ENCODE measurements around the gene HOXA9. TPM values are rescaled to one million over a fixed set of nuclear protein-coding genes. Genes with fewer than 3 reads are reported as not detected.

The HOXA9 gene

DNA sequence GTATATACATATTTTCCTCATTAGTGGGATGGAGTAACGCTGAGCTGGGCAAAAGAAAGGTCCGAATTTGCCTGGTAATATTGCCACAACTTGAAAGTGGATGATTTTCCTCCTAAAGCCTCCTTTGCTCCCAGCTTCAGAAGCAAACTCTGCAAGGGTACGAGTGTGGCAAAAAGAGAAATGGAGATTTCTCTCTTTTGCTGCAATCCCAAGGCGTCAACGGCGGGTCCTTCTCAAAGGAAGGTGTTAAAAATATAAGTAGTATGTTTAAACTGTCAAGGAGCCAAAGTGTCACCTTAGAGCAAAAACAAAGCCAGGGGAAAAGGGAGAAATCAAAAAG is 50.5 kb downstream of the HOXA9 start:
- H3K4me3 ChIP-seq (replicated peaks; ENCODE audit: insufficient read depth, low read length), result no peak overlapping the region
- TF ChIP-seq, protein P1, sequence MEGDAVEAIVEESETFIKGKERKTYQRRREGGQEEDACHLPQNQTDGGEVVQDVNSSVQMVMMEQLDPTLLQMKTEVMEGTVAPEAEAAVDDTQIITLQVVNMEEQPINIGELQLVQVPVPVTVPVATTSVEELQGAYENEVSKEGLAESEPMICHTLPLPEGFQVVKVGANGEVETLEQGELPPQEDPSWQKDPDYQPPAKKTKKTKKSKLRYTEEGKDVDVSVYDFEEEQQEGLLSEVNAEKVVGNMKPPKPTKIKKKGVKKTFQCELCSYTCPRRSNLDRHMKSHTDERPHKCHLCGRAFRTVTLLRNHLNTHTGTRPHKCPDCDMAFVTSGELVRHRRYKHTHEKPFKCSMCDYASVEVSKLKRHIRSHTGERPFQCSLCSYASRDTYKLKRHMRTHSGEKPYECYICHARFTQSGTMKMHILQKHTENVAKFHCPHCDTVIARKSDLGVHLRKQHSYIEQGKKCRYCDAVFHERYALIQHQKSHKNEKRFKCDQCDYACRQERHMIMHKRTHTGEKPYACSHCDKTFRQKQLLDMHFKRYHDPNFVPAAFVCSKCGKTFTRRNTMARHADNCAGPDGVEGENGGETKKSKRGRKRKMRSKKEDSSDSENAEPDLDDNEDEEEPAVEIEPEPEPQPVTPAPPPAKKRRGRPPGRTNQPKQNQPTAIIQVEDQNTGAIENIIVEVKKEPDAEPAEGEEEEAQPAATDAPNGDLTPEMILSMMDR (IDR thresholded peaks at IDR 0.05; ENCODE audit: insufficient read depth, low read length), result no peak
- TF ChIP-seq POLR2AphosphoS5 (IDR thresholded peaks at IDR 0.05; ENCODE audit: low read depth) (no peak), SPI1 (IDR thresholded peaks at IDR 0.05; ENCODE audit: borderline replicate concordance, low read depth) (no peak), GABPA (IDR thresholded peaks at IDR 0.05; ENCODE audit: low read depth) (no peak)
- TF ChIP-seq, protein P2, sequence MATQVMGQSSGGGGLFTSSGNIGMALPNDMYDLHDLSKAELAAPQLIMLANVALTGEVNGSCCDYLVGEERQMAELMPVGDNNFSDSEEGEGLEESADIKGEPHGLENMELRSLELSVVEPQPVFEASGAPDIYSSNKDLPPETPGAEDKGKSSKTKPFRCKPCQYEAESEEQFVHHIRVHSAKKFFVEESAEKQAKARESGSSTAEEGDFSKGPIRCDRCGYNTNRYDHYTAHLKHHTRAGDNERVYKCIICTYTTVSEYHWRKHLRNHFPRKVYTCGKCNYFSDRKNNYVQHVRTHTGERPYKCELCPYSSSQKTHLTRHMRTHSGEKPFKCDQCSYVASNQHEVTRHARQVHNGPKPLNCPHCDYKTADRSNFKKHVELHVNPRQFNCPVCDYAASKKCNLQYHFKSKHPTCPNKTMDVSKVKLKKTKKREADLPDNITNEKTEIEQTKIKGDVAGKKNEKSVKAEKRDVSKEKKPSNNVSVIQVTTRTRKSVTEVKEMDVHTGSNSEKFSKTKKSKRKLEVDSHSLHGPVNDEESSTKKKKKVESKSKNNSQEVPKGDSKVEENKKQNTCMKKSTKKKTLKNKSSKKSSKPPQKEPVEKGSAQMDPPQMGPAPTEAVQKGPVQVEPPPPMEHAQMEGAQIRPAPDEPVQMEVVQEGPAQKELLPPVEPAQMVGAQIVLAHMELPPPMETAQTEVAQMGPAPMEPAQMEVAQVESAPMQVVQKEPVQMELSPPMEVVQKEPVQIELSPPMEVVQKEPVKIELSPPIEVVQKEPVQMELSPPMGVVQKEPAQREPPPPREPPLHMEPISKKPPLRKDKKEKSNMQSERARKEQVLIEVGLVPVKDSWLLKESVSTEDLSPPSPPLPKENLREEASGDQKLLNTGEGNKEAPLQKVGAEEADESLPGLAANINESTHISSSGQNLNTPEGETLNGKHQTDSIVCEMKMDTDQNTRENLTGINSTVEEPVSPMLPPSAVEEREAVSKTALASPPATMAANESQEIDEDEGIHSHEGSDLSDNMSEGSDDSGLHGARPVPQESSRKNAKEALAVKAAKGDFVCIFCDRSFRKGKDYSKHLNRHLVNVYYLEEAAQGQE (IDR thresholded peaks at IDR 0.05; ENCODE audit: insufficient replicate concordance, low read depth), result no peak
- H3K27ac ChIP-seq (replicated peaks), result no peak overlapping the region
- peaks cover 3% of the 10 kb centered on the region for H3K27me3 ChIP-seq (ENCODE audit: insufficient read depth, poor library complexity, severe bottlenecking)
- no peak for DNase-seq (ENCODE audit: low read depth in 1 of 2, low spot score in 1 of 2)

DNA sequence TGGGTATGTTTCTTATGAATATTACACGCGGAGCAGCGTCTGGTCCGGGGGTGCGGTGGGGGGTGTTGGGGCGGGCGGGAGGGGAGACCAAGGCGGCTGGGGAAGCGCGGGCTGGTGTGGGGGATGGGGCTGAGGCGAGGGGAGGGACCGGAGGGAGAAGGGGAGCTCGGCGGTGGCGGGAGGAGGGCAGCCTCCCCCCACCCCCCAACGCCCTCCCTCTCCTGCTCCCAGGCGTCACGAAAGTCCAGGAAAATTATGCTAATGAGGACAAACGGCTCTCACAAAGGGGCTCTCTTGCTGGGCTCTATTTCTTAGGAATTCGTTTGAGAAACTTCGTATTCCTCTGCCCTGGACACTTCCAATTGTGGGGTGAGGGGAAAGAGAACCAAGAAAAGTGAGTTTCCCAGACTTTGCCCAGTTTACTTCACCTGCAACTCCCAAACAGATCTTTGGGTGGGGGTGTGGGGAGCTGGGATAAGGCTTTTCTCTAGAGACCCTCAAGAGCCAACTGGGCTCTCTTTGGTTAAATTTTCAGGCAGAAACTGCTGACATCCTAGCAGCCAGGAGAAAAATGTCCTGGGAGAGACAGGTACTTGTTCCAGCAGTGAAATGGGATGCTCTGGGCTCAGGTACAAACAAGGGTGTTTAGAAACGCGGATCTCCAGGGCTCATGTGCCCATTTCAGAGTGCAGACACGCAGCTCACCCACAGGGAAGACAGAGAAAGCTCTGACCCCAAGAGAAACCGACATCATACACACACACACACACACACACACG is 51.2 kb downstream of the HOXA9 start:
- DNase-seq (ENCODE audit: low read depth in 1 of 2, low spot score in 1 of 2), result no peak
- H3K4me3 ChIP-seq (replicated peaks; ENCODE audit: insufficient read depth, low read length), result no peak overlapping the region
- H3K27me3 ChIP-seq (ENCODE audit: insufficient read depth, poor library complexity, severe bottlenecking), result peaks cover 3% of the 10 kb centered on the region
- TF ChIP-seq, protein P2 (IDR thresholded peaks at IDR 0.05; ENCODE audit: insufficient replicate concordance, low read depth), result no peak
- TF ChIP-seq GABPA (IDR thresholded peaks at IDR 0.05; ENCODE audit: low read depth), result no peak
- TF ChIP-seq SPI1 (IDR thresholded peaks at IDR 0.05; ENCODE audit: borderline replicate concordance, low read depth), result no peak
- TF ChIP-seq, protein P1 (IDR thresholded peaks at IDR 0.05; ENCODE audit: insufficient read depth, low read length), result no peak
- H3K27ac ChIP-seq (replicated peaks), result no peak overlapping the region

DNA sequence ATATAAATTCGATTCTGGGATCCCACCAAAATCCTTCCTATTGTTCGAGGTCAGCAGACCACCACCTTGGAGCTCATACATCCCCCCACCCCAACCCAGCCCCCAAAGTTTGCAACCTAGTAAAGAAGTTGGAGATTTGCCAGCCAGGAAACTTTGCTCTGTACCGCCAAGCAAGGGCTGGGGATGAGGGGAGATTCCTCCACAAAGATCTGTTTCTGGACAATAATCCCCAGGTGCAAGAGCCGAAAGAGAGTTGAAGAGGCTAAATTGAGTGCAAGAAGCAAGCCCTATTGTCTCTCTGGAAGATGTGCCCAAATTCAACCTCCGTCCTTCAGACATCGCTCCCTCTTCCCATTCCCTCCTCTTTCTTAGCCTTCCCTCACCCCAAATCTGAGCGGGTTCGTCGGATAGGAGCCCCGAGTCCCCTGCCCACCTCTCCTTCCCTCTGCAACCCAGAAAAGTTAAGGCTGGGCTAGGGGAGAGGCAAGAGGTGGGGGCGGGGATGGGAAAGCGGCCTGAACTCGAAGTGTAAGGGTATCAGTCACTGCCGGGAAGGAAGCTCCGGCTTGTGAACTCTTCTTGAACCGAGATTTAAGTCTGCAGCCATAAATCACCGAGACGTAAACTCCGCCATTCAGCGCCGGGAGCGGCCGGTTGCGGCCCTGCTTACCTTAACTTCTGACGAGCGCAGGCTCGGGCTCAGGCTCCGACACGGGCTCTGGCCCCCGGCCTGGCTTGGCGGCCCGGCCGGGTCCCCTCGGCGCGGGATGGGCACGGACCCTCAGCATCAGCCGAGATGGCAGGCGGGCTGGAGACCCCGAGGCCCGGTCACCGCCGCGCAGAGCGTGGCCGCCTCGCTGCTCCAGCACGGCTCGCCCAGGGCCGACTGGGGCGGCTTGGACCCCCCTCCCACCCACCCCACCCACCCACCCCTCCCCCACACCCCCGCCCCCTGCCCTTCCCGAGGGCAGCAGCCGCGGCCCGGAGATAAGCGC is 52.1 kb downstream of the HOXA9 start:
- Histone ChIP-seq H3K4me3 (replicated peaks; ENCODE audit: insufficient read depth, low read length) (no peak overlapping the region), H3K27ac (replicated peaks) (no peak overlapping the region), H3K27me3 (ENCODE audit: insufficient read depth, poor library complexity, severe bottlenecking) (peaks cover 3% of the 10 kb centered on the region)
- TF ChIP-seq, protein P2 (IDR thresholded peaks at IDR 0.05; ENCODE audit: insufficient replicate concordance, low read depth), result no peak
- TF ChIP-seq GABPA (IDR thresholded peaks at IDR 0.05; ENCODE audit: low read depth) (no peak), SPI1 (IDR thresholded peaks at IDR 0.05; ENCODE audit: borderline replicate concordance, low read depth) (no peak)
- no peak for DNase-seq (ENCODE audit: low read depth in 1 of 2, low spot score in 1 of 2)

Small RNA genes within 50 kb of the gene (microRNA-seq; reads per million reads assigned to microRNA genes)
- not detected for gene MIR196B
